Measurements from ENCODE around the gene DMXL1. TPM values are rescaled to one million over a fixed set of nuclear protein-coding genes. Genes with fewer than 3 reads are reported as not detected.

The DMXL1 gene, protein sequence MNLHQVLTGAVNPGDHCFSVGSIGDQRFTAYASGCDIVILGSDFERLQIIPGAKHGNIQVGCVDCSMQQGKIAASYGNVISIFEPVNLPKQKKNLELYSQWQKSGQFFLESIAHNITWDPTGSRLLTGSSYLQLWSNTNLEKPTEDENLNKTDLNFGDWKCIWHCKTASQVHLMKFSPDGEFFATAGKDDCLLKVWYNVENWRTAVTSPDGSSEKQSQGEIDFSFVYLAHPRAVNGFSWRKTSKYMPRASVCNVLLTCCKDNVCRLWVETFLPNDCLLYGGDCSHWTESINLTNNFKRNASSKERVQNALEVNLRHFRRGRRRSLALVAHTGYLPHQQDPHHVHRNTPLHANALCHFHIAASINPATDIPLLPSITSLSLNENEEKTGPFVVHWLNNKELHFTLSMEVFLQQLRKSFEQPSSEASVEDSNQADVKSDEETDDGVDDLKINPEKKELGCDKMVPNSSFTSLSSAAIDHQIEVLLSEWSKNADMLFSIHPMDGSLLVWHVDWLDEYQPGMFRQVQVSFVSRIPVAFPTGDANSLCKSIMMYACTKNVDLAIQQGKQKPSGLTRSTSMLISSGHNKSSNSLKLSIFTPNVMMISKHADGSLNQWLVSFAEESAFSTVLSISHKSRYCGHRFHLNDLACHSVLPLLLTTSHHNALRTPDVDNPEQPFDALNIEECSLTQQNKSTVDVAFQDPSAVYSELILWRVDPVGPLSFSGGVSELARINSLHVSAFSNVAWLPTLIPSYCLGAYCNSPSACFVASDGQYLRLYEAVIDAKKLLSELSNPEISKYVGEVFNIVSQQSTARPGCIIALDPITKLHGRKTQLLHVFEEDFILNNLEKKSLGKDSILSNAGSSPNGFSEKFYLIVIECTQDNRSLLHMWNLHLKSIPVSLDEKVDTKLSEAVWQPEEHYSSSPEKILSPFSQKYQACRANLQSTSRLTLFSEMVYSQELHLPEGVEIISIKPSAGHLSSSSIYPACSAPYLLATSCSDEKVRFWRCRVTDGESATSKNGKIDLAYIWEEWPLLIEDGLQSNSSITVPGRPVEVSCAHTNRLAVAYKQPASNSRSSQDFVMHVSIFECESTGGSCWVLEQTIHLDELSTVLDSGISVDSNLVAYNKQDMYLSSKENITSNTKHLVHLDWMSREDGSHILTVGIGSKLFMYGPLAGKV (N-terminal part only)
- total RNA-seq: 10 to 100 TPM; 53.1 to 91.2 (median 60.3) TPM

DNA sequence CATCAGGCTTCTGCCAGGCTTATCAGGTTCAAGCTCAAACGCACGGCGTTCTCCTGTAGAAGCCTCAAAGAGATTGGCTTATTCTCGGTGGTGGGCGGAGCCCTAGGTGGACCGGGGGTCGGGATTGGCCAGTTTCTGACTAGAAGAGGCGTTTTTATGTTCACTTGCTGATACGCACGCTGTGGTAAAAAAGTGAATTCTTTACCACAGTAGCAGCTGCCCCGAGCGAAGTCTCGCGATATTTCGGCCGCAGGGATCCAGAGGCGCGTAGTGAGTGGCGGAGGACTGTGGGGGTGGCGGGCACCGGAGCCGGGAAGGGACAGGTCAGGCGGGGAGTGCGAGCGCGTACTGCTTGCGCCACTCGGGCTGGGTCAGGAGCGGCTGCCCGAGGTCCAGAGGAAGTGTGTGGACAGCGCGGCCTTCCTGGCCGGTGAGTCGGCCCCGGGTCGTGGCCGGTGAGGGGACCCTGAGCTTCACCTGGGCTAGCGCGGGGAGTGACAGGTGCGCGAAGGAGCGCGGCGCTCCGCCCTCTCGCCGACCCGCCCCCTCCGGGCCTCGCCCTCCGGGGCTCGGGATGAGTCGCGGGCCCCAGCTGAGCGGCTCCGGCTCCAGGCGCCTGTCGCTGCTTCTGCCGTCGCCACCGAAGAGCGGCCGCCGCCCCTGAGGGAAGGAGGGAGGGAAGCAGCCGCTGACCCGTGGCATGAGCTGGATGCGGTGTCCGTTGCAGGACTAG lies at the start of gene DMXL1:
Gene DMXL1, plus strand, starts transcription at position 260 of the 733 bp plus-strand sequence. CDS start 483 bp downstream, outside the sequence.
- Histone ChIP-seq H3K27ac (peak within 1 kb of the TSS; percentile 98), H3K4me1 (peaks cover 0 to 7% of the 10 kb centered on the region in 2 donors), H3K9me3 (no peaks in the 10 kb centered on the region), H3K36me3 (no peaks in the 10 kb centered on the region), H3K4me3 (peak within 1 kb of the TSS; percentile 87 to 98 (median 88)), H3K27me3 (no peaks in the 10 kb centered on the region)
- peak; percentile 98 to 99 for DNase-seq (ENCODE audit: low spot score in 2 of 2)
- intact Hi-C loops (cut with DNase I; ENCODE audit: low total_unique reads): no loop called here
- TF ChIP-seq POLR2A (IDR thresholded peaks at IDR 0.05) (peak; percentile 73), POLR2AphosphoS5 (IDR thresholded peaks at IDR 0.05) (peak; percentile 77 to 88 (median 84))
- TF ChIP-seq, protein P1, sequence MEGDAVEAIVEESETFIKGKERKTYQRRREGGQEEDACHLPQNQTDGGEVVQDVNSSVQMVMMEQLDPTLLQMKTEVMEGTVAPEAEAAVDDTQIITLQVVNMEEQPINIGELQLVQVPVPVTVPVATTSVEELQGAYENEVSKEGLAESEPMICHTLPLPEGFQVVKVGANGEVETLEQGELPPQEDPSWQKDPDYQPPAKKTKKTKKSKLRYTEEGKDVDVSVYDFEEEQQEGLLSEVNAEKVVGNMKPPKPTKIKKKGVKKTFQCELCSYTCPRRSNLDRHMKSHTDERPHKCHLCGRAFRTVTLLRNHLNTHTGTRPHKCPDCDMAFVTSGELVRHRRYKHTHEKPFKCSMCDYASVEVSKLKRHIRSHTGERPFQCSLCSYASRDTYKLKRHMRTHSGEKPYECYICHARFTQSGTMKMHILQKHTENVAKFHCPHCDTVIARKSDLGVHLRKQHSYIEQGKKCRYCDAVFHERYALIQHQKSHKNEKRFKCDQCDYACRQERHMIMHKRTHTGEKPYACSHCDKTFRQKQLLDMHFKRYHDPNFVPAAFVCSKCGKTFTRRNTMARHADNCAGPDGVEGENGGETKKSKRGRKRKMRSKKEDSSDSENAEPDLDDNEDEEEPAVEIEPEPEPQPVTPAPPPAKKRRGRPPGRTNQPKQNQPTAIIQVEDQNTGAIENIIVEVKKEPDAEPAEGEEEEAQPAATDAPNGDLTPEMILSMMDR (IDR thresholded peaks at IDR 0.05): no peak

DNA sequence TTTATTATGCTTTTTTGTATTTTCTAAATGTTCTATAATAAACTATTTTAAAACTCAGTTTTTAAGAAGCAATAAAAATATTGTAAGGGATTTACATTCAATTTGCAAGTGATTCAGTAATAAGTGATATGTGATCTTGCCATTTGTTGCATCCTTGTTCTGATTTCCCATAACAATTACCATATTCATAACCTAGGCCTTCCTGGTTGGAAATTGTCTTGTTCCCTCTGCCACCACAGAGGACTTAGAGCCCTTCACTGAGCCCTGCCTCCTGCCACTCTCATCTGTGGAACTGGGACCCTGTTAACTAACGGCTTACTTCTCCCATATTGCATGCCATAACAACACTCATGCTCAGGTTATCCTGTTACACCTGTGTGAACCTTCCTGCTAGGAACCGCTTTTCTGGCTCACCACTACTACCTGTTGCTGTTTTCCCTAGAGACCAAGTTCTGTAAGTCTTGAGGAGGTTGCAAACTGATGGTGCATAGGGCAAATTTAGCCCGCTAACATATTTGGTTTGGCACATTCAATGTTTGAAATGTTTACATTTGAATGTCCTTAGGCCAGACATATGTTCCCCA lies 49.6 kb upstream of the DMXL1 start:
- DNase-seq (ENCODE audit: low spot score in 2 of 2): no peak
- Histone ChIP-seq H3K4me3 (no peak overlapping the region), H3K27me3 (no peaks in the 10 kb centered on the region), H3K36me3 (no peaks in the 10 kb centered on the region), H3K27ac (no peak overlapping the region), H3K9me3 (no peaks in the 10 kb centered on the region), H3K4me1 (no peaks in the 10 kb centered on the region)
- TF ChIP-seq, protein P1 (IDR thresholded peaks at IDR 0.05): no peak
- TF ChIP-seq POLR2AphosphoS5 (IDR thresholded peaks at IDR 0.05) (no peak), POLR2A (IDR thresholded peaks at IDR 0.05) (no peak)
- intact Hi-C loops (cut with DNase I; ENCODE audit: low total_unique reads): no loop called here

DNA sequence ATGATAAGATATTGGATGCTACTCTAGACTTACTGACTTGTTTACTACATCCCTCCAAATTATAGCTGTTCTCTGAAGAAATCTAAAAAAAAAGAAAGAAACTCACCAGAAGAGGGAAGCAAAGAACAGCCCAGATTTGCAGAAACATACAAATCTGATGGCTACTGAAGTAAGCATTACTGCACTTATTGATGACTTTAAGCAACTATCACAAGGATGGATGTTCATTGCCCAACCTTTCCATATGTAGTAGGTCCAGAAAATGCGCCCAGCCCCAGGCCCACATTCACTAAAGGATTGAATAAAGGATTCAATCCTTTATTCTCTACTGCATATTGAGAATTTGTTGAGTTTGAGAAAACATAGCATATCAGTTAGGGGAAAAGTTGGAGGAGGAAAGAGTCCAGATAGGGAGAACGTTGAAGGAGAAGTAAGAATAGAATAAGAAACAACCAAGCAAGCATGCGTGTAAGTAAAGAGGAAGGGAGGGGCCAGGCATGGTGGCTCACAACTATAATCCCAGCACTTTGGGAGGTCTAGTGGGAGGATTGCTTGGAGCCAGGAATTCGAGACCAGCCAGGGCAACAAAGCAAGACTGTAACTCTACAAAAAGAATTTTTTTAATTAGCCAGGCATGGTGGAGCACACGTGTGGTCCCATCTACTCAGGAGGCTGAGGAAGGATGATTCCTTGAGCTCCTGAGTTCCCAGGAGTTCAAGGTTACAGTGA lies 48.7 kb upstream of the DMXL1 start:
- no peak overlapping the region for H3K27ac ChIP-seq
- DNase-seq (ENCODE audit: low spot score in 2 of 2): no peak
- H3K36me3 ChIP-seq: no peaks in the 10 kb centered on the region
- intact Hi-C loops (cut with DNase I; ENCODE audit: low total_unique reads): no loop called here
- TF ChIP-seq, protein P1 (IDR thresholded peaks at IDR 0.05): peak in 1 of 3 donors; percentile 30
- no peak for TF ChIP-seq POLR2AphosphoS5 (IDR thresholded peaks at IDR 0.05)
- H3K27me3 ChIP-seq: no peaks in the 10 kb centered on the region
- H3K4me1 ChIP-seq: no peaks in the 10 kb centered on the region
- no peaks in the 10 kb centered on the region for H3K9me3 ChIP-seq
- no peak overlapping the region for H3K4me3 ChIP-seq

DNA sequence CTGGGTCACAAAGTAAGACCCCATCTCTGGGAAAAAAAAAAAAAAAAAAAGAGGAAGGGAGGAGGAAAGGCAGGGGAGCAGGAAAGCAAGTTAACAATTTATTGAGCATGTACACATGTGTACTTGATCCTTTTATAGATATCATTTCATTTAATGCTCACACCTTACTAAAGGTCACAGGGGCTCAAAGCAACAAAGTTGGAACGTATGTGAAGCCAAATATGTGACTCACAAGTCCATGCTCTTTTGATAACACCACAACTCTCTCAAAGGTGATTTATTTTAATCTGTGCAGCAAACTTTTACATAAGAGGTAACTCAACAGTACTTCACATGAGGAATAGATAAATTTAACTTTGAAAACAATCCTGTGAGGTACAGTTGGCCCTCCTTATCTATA lies 48.1 kb upstream of the DMXL1 start:
- H3K4me1 ChIP-seq: no peaks in the 10 kb centered on the region
- H3K27me3 ChIP-seq: no peaks in the 10 kb centered on the region
- intact Hi-C loops (cut with DNase I; ENCODE audit: low total_unique reads): no loop called here
- no peak overlapping the region for H3K4me3 ChIP-seq
- H3K9me3 ChIP-seq: no peaks in the 10 kb centered on the region
- TF ChIP-seq POLR2AphosphoS5 (IDR thresholded peaks at IDR 0.05): no peak
- TF ChIP-seq POLR2A (IDR thresholded peaks at IDR 0.05): no peak
- TF ChIP-seq, protein P1 (IDR thresholded peaks at IDR 0.05): no peak
- no peak for DNase-seq (ENCODE audit: low spot score in 2 of 2)
- H3K27ac ChIP-seq: no peak overlapping the region
- H3K36me3 ChIP-seq: no peaks in the 10 kb centered on the region

Data from breast epithelium (tissue), 4 donors.